Loucy (cell line): ENCODE results near the gene VSTM5.

Experiments used
- CTCF ChIP-seq: fragments of 200-600 bp; sonication (generic); conservative IDR thresholded peaks from 2 replicates; pipeline ENCODE4 v1.5.1; 2014; ENCODE audit warnings: mild to moderate bottlenecking, antibody characterized with exemption, low read length
- EZH2phosphoT487 ChIP-seq: fragments of 200-600 bp; IDR thresholded peaks from 2 replicates; pipeline ENCODE4 v1.6.1; 2018; ENCODE audit warnings: antibody characterized with exemption, mild to moderate bottlenecking, moderate library complexity, borderline replicate concordance

- no peak for TF ChIP-seq CTCF
- no peak for TF ChIP-seq EZH2phosphoT487
These were observed 8.0 kb downstream of the VSTM5 start for GRCh38 chr11:93842461-93842860.
